Hypothalamus (tissue), 51 donors: ENCODE results near the gene GDE1.
"Not testable (repeated sequence)": the region's sequence is repeated elsewhere in the genome, so short reads cannot be mapped to it uniquely, and the experiment has no call there.

ENCODE experiments used
- DNase-seq, 51 donors: peaks; one replicate each; lab custom pipeline; 2025; lab: John Stamatoyannopoulos, UW

The GDE1 gene

GRCh38 chr16:19521471-19522396, at the start of gene GDE1:
Gene GDE1, minus strand, starts transcription at chr16:19522098. Its CDS starts 134 bp downstream, at chr16:19521964.
- DNase-seq = peak; percentile 58 to 99 (median 94)

- no peak for DNase-seq
Observed at GRCh38 chr16:19567560-19567959, 45.7 kb upstream of the GDE1 start.

- no peak for DNase-seq
Observed at GRCh38 chr16:19566362-19566761, 44.5 kb upstream of the GDE1 start.

- DNase-seq = no peak
Observed at GRCh38 chr16:19563377-19563776, 41.5 kb upstream of the GDE1 start.

GRCh38 chr16:19560078-19560477, 38.2 kb upstream of the GDE1 start:
- no peak for DNase-seq

- DNase-seq = peak in 3 of 51 donors; percentile 25 to 68 (median 30)
Observed at GRCh38 chr16:19559242-19559910, 37.5 kb upstream of the GDE1 start.

- DNase-seq = peak in 3 of 51 donors; percentile 55 to 69 (median 62)
Observed at GRCh38 chr16:19555938-19556771, 34.3 kb upstream of the GDE1 start.

- DNase-seq = peak; percentile 75 to 100 (median 95)
Observed at GRCh38 chr16:19555186-19555937, 33.5 kb upstream of the GDE1 start, which contains the start of gene VPS35L. Gene VPS35L, plus strand, starts transcription at chr16:19555703. Its CDS starts 27 bp downstream, at chr16:19555730.

- no peak for DNase-seq
Observed at GRCh38 chr16:19549673-19550072, 27.8 kb upstream of the GDE1 start.

- no peak for DNase-seq
Observed at GRCh38 chr16:19548144-19548543, 26.2 kb upstream of the GDE1 start.

- not testable (repeated sequence) for DNase-seq
Observed at GRCh38 chr16:19543278-19543996, 21.5 kb upstream of the GDE1 start.

- no peak for DNase-seq
Observed at GRCh38 chr16:19542138-19542821, 20.4 kb upstream of the GDE1 start.

GRCh38 chr16:19540241-19540970, 18.5 kb upstream of the GDE1 start:
- DNase-seq = no peak

GRCh38 chr16:19532601-19533000, 10.7 kb upstream of the GDE1 start:
- peak in 1 of 51 donors; percentile 61 for DNase-seq

- DNase-seq = no peak
Observed at GRCh38 chr16:19528666-19529065, 6.8 kb upstream of the GDE1 start.

- DNase-seq = no peak
Observed at GRCh38 chr16:19527161-19527560, 5.3 kb upstream of the GDE1 start.

- no peak for DNase-seq
Observed at GRCh38 chr16:19525385-19525723, 3.5 kb upstream of the GDE1 start.
